Breast epithelium (tissue), 4 donors: Measurements from ENCODE around the gene AGBL1. TPM values are rescaled to one million over a fixed set of nuclear protein-coding genes. Genes with fewer than 3 reads are reported as not detected.

Experiments
- DNase-seq, 2 donors: peaks; one replicate each; pipeline ENCODE4 v3.0.0-alpha.2; 2019; ENCODE audit warnings: low spot score in 2 of 2
- H3K27ac ChIP-seq, 2 donors: fragments of 200-600 bp; sonication (generic) in 1 of 2; one replicate each; pipeline ENCODE4 v1.5.1; 2016 to 2019; ENCODE audit warnings: mild to moderate bottlenecking in 1 of 2
- H3K27me3 ChIP-seq, 2 donors: fragments of 200-600 bp; sonication (generic) in 1 of 2; one replicate each; pipeline versions ENCODE4 v1.5.1 to v1.6.0; 2017 to 2019; ENCODE audit warnings: control low read depth in 1 of 2, mild to moderate bottlenecking in 1 of 2
- H3K36me3 ChIP-seq: fragments of 200-600 bp; one replicate; pipeline ENCODE4 v1.5.1; 2019
- H3K4me1 ChIP-seq, 2 donors: fragments of 200-600 bp; sonication (generic); one replicate each; pipeline ENCODE4 v1.5.1; 2016 to 2019; ENCODE audit warnings: control low read depth in 1 of 2
- H3K4me3 ChIP-seq, 3 donors: fragments of 200-600 bp; sonication (generic); 1 replicate in 2 of 3; 2 replicates in 1 of 3; pipeline ENCODE4 v1.5.1; 2016 to 2019; ENCODE audit warnings: mild to moderate bottlenecking in 3 of 3, moderate library complexity in 2 of 3
- H3K9me3 ChIP-seq, 2 donors: fragments of 200-600 bp; sonication (generic) in 1 of 2; one replicate each; pipeline ENCODE4 v1.5.1; 2016 to 2019; ENCODE audit warnings: control low read depth in 1 of 2
- POLR2A ChIP-seq: fragments of 450-650 bp; IDR thresholded peaks from one replicate; pipeline ENCODE4 v1.6.1; 2016; ENCODE audit warnings: antibody characterized with exemption, mild to moderate bottlenecking, moderate library complexity
- POLR2AphosphoS5 ChIP-seq, 3 donors: sonication (generic); formaldehyde crosslinking; IDR thresholded peaks; one replicate each; pipeline ENCODE4 v1.6.1; 2017; ENCODE audit warnings: antibody characterized with exemption in 3 of 3
- intact Hi-C: fragments of 100-400 bp; cut with DNase I; formaldehyde crosslinking; loops from one replicate; pipeline ENCODE4 v1.15.1; 2023; ENCODE audit warnings: low total_unique reads
- total RNA-seq, 3 donors: library from RNA; depleted of rRNA; stranded (reverse); fragments of >200 nt; gene quantifications; one replicate each; pipeline ENCODE4 v1.1.0, GENCODE V29; 2016
- TF ChIP-seq, protein P1 (sequence below), 3 donors: fragments of 450-650 bp; IDR thresholded peaks; one replicate each; pipeline ENCODE4 v1.5.1; 2016 to 2017; ENCODE audit warnings: antibody characterized with exemption in 3 of 3, mild to moderate bottlenecking in 3 of 3, moderate library complexity in 3 of 3

Gene AGBL1
- not detected for total RNA-seq

DNA sequence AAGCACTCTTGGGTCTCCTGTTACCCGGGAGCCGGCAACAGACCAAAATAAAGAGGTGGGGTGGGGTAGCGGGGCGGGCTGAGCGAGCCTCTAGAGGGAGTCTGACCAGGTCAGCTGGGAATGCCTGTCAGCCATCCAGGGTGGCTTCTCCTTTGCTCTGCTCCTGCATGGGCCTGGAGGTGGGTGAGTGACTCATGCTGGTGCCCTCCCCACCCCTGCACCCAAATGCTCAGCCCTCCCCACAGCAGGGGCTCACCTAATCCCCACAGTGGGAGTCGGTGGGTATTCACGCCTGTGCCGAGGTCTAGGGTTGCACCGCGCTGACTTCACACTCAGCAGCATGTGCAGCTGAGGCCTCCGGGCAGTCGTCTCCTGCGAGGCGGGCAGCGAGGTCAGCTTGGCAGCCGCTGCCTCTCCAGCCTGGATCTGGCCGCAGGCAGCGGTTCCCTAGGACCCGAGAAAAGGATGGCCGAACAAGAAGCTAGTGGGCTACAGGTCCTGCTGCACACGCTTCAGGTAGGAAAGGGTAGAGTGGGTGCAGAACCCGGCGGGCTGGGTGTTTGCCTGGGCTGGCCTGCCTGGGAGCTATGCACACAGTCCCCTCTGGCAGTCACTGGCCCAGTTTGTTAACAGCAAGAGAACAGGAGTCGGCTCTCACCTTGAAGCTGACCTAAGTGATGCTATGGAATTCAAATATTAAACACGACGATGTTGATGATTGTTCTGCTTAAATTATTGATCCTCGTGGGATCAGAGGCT is at the start of gene AGBL1:
Gene AGBL1, plus strand, starts transcription at position 364 of the 759 bp plus-strand sequence.
- intact Hi-C loops: no loop called here
- H3K27ac ChIP-seq: no peak within 1 kb of the TSS
- DNase-seq: no peak

DNA sequence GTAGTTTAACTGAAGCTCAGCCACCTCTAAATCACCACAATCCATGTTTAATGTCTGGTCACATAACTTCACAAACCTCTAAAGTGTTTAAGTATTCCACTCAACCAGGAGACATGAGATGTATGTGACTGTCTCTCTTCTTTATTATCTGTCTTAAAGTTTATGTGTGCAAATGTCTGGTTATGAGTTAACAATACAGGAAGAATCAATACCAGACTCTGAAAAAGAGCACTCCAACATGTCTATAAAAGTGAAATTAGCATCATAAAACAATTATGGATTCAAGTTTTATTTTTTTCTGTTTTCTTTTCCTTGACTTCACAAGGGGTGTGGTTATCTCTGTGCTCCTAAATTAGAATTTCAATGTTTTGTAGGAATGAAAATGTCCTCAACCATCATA is 44.8 kb upstream of the AGBL1 start:
- Histone ChIP-seq H3K4me1 (no peaks in the 10 kb centered on the region), H3K36me3 (no peaks in the 10 kb centered on the region), H3K4me3 (no peak overlapping the region), H3K9me3 (no peaks in the 10 kb centered on the region), H3K27ac (no peak overlapping the region), H3K27me3 (no peaks in the 10 kb centered on the region)
- DNase-seq: no peak
- intact Hi-C loops: no loop called here
- no peak for TF ChIP-seq POLR2AphosphoS5 (IDR thresholded peaks at IDR 0.05)
- TF ChIP-seq, protein P1, sequence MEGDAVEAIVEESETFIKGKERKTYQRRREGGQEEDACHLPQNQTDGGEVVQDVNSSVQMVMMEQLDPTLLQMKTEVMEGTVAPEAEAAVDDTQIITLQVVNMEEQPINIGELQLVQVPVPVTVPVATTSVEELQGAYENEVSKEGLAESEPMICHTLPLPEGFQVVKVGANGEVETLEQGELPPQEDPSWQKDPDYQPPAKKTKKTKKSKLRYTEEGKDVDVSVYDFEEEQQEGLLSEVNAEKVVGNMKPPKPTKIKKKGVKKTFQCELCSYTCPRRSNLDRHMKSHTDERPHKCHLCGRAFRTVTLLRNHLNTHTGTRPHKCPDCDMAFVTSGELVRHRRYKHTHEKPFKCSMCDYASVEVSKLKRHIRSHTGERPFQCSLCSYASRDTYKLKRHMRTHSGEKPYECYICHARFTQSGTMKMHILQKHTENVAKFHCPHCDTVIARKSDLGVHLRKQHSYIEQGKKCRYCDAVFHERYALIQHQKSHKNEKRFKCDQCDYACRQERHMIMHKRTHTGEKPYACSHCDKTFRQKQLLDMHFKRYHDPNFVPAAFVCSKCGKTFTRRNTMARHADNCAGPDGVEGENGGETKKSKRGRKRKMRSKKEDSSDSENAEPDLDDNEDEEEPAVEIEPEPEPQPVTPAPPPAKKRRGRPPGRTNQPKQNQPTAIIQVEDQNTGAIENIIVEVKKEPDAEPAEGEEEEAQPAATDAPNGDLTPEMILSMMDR (IDR thresholded peaks at IDR 0.05): no peak
- TF ChIP-seq POLR2A: no peak

More for the DNA sequence above, at the start of gene AGBL1:
- Histone ChIP-seq H3K4me3 (no peak within 1 kb of the TSS), H3K9me3 (no peaks in the 10 kb centered on the region), H3K36me3 (no peaks in the 10 kb centered on the region), H3K4me1 (no peaks in the 10 kb centered on the region), H3K27me3 (peaks cover 0 to 19% of the 10 kb centered on the region in 2 donors)
- no peak for TF ChIP-seq POLR2A
- TF ChIP-seq POLR2AphosphoS5 (IDR thresholded peaks at IDR 0.05): no peak
- TF ChIP-seq, protein P1 (IDR thresholded peaks at IDR 0.05): no peak

DNA sequence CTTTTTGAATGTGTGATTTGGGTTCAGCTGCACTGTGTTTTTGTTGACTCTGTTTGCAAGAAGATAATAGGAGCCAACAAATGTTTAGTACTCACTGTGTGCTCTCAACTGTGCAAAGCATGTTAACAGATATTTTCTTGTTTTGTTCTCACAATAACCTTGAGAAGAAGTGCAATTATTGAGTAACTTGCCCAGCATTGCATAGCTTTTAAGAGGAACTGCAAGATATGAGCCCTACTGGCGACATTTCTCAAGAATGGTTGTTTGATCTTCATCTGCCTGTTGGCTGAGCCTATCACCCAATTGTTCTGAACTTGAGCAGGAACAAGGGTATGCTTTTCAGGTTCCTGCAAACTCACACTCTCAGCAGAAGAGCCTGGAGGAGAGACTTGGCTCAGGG is 43.4 kb upstream of the AGBL1 start:
- DNase-seq: no peak
- intact Hi-C loops: no loop called here
- Histone ChIP-seq H3K9me3 (no peaks in the 10 kb centered on the region), H3K27ac (no peak overlapping the region), H3K4me3 (no peak overlapping the region), H3K4me1 (no peaks in the 10 kb centered on the region), H3K36me3 (no peaks in the 10 kb centered on the region), H3K27me3 (peaks cover 0 to 5% of the 10 kb centered on the region in 2 donors)
- no peak for TF ChIP-seq POLR2A
- no peak for TF ChIP-seq POLR2AphosphoS5 (IDR thresholded peaks at IDR 0.05)

DNA sequence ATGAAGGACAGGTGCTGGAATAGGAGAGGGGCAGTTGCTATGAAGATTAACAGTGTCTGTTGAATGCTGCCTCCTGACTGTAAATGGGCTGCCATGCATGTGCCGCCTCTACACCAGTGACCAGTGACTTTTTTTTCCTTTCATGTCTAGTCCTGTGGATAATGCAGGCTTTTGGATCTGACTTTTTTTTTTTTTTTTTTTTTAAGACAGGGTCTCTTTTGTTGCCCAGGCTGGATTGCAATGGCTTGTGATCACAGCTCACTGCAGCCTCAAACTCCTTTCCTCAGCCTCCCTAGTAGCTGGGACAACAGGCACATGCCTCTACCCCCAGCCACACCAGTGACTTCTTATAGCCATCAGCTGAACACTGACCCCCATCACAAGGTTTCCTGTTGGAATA is 41.2 kb upstream of the AGBL1 start:
- H3K4me3 ChIP-seq: no peak overlapping the region
- TF ChIP-seq, protein P1 (IDR thresholded peaks at IDR 0.05): no peak
- TF ChIP-seq POLR2AphosphoS5 (IDR thresholded peaks at IDR 0.05) (no peak), POLR2A (no peak)
- no peak for DNase-seq
- no peak overlapping the region for H3K27ac ChIP-seq
- intact Hi-C loops: no loop called here
- H3K4me1 ChIP-seq: no peaks in the 10 kb centered on the region
- no peaks in the 10 kb centered on the region for H3K36me3 ChIP-seq
- H3K9me3 ChIP-seq: no peaks in the 10 kb centered on the region
- peaks cover 0 to 5% of the 10 kb centered on the region in 2 donors for H3K27me3 ChIP-seq

DNA sequence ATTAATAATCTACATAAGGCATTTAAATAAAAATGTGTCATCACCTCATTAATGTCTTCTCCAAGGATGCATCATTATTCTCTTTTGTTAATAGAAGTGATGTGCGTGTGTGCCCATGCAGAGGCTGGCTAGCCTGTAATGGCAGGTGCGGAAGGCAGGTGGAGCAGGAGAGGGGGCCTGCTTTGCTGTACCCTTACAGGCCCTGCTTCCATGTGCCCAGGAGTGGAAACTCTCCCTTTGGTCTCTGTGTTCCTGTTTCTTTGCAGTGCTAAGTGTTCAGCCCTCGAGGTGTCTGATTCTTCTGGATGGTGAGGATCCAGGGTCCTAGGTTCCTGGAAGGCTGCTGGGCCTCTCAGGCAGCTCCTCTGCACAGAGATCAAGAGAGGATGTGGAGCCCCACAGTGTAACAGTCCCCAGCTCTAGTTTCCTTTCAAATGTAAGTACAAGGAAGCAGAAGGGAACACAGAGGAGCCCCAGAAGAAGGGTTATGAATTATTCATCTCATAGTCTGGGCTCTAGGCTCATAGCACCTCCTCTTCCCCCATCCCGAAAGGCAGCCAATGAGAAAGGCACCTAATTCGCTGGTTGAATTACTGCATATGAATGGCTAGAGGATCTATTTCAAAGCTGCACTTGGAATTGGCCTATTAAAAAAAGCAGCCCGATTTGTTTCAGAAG is 39.2 kb upstream of the AGBL1 start:
- no peak for DNase-seq
- TF ChIP-seq POLR2AphosphoS5 (IDR thresholded peaks at IDR 0.05) (no peak), POLR2A (no peak)
- TF ChIP-seq, protein P1 (IDR thresholded peaks at IDR 0.05): no peak
- Histone ChIP-seq H3K27ac (no peak overlapping the region), H3K4me1 (no peaks in the 10 kb centered on the region), H3K4me3 (no peak overlapping the region), H3K27me3 (peaks cover 0 to 5% of the 10 kb centered on the region in 2 donors), H3K9me3 (no peaks in the 10 kb centered on the region), H3K36me3 (no peaks in the 10 kb centered on the region)
- intact Hi-C loops: no loop called here
